GM21526 (cell line): ENCODE data around the gene SLCO2A1.

Source experiments
- ATAC-seq: cut with Tn5 transposase; IDR thresholded peaks from one replicate; pipeline ENCODE4 v1.9.1; 2021; ENCODE audit warnings: moderate library complexity; ENCODE audit not compliant: unreplicated experiment, low FRiP score

Gene SLCO2A1

GRCh38 chr3:133888726-133889340 lies 140.9 kb downstream of the SLCO2A1 start:
- no peak for ATAC-seq

- no peak for ATAC-seq
These were observed 141.7 kb downstream of the SLCO2A1 start for GRCh38 chr3:133887803-133888703.

GRCh38 chr3:133887074-133887802 lies 142.5 kb downstream of the SLCO2A1 start:
- ATAC-seq: no peak

GRCh38 chr3:133886031-133886722 lies 143.5 kb downstream of the SLCO2A1 start:
- ATAC-seq: no peak

GRCh38 chr3:133884887-133885711 lies 144.6 kb downstream of the SLCO2A1 start:
- no peak for ATAC-seq

GRCh38 chr3:133884054-133884886 lies 145.5 kb downstream of the SLCO2A1 start:
- ATAC-seq: no peak

GRCh38 chr3:133883641-133884040 lies 146.1 kb downstream of the SLCO2A1 start:
- no peak for ATAC-seq

GRCh38 chr3:133882986-133883586 lies 146.6 kb downstream of the SLCO2A1 start:
- ATAC-seq: no peak

- no peak for ATAC-seq
These were observed 147.5 kb downstream of the SLCO2A1 start for GRCh38 chr3:133881939-133882825.

GRCh38 chr3:133881492-133881891 lies 148.2 kb downstream of the SLCO2A1 start:
- ATAC-seq: no peak

GRCh38 chr3:133880886-133881455 lies 148.8 kb downstream of the SLCO2A1 start:
- no peak for ATAC-seq

- ATAC-seq: no peak
These were observed 149.4 kb downstream of the SLCO2A1 start for GRCh38 chr3:133880287-133880686.

- ATAC-seq: no peak
These were observed 151.2 kb downstream of the SLCO2A1 start for GRCh38 chr3:133878518-133878917.
